22Rv1 (cell line): ENCODE data around the gene WNT3A.

ENCODE experiments used
- H3K27ac ChIP-seq: fragments of 450-650 bp; 2 replicates; pipeline ENCODE4 v1.5.1; 2017
- CTCF ChIP-seq: fragments of 450-650 bp; IDR thresholded peaks from 2 replicates; pipeline ENCODE4 v1.5.1; 2017; ENCODE audit warnings: mild to moderate bottlenecking
- ZFX ChIP-seq: fragments of 450-650 bp; IDR thresholded peaks from 2 replicates; pipeline ENCODE4 v1.6.1; 2017; ENCODE audit warnings: antibody characterized with exemption, borderline replicate concordance

WNT3A gene

GRCh38 chr1:228043281-228043848, 36.6 kb downstream of the WNT3A start:
- TF ChIP-seq CTCF: no peak
- TF ChIP-seq ZFX: no peak

GRCh38 chr1:228044961-228045360, 38.2 kb downstream of the WNT3A start:
- TF ChIP-seq CTCF (no peak), ZFX (no peak)
- H3K27ac ChIP-seq: no peak overlapping the region

More at GRCh38 chr1:228043281-228043848, 36.6 kb downstream of the WNT3A start:
- H3K27ac ChIP-seq: no peak overlapping the region

- no peak overlapping the region for H3K27ac ChIP-seq
- TF ChIP-seq ZFX: no peak
- no peak for TF ChIP-seq CTCF
Observed at GRCh38 chr1:228045405-228045804, 38.6 kb downstream of the WNT3A start.

- H3K27ac ChIP-seq: no peak overlapping the region
- TF ChIP-seq ZFX: no peak
- no peak for TF ChIP-seq CTCF
Observed at GRCh38 chr1:228045871-228046270, 39.1 kb downstream of the WNT3A start.

GRCh38 chr1:228046421-228047182, 39.8 kb downstream of the WNT3A start:
- TF ChIP-seq ZFX (no peak), CTCF (no peak)
- H3K27ac ChIP-seq: no peak overlapping the region

- H3K27ac ChIP-seq: no peak overlapping the region
- TF ChIP-seq CTCF (no peak), ZFX (no peak)
Observed at GRCh38 chr1:228047183-228047466, 40.3 kb downstream of the WNT3A start.

GRCh38 chr1:228048120-228048519, 41.3 kb downstream of the WNT3A start:
- no peak overlapping the region for H3K27ac ChIP-seq
- TF ChIP-seq CTCF: no peak
- TF ChIP-seq ZFX: no peak
